GM19240 (cell line): ENCODE data around the gene HS1BP3.

Experiments
- DNase-seq: peaks from one replicate; pipeline ENCODE4 v3.0.0; 2011; ENCODE audit warnings: low spot score; ENCODE audit not compliant: insufficient read length

Gene HS1BP3

GRCh38 chr2:20630967-20631366 is 19.9 kb downstream of the HS1BP3 start:
- no peak for DNase-seq

GRCh38 chr2:20629581-20630171 is 21.2 kb downstream of the HS1BP3 start:
- no peak for DNase-seq

- no peak for DNase-seq
These were observed 21.7 kb downstream of the HS1BP3 start for GRCh38 chr2:20629181-20629580.

GRCh38 chr2:20627712-20628380 is 23.1 kb downstream of the HS1BP3 start:
- no peak for DNase-seq

- no peak for DNase-seq
These were observed 24.0 kb downstream of the HS1BP3 start for GRCh38 chr2:20626698-20627513.

GRCh38 chr2:20626392-20626697 is 24.6 kb downstream of the HS1BP3 start:
- DNase-seq: no peak

- no peak for DNase-seq
These were observed 25.2 kb downstream of the HS1BP3 start for GRCh38 chr2:20625491-20626391.

- DNase-seq: no peak
These were observed 25.9 kb downstream of the HS1BP3 start for GRCh38 chr2:20624884-20625485.

GRCh38 chr2:20624156-20624883 is 26.6 kb downstream of the HS1BP3 start:
- DNase-seq: no peak

- DNase-seq: no peak
These were observed 27.1 kb downstream of the HS1BP3 start for GRCh38 chr2:20623741-20624155.

GRCh38 chr2:20623241-20623640 is 27.7 kb downstream of the HS1BP3 start:
- no peak for DNase-seq

- DNase-seq: no peak
These were observed 28.2 kb downstream of the HS1BP3 start for GRCh38 chr2:20622731-20623130.

GRCh38 chr2:20622296-20622686 is 28.6 kb downstream of the HS1BP3 start:
- no peak for DNase-seq

- no peak for DNase-seq
These were observed 29.3 kb downstream of the HS1BP3 start for GRCh38 chr2:20621366-20622295.

GRCh38 chr2:20620696-20621365 is 30.1 kb downstream of the HS1BP3 start:
- DNase-seq: no peak

- no peak for DNase-seq
These were observed 30.6 kb downstream of the HS1BP3 start for GRCh38 chr2:20620271-20620681.

- no peak for DNase-seq
These were observed 31.3 kb downstream of the HS1BP3 start for GRCh38 chr2:20619624-20620024.

GRCh38 chr2:20618886-20619521 is 31.9 kb downstream of the HS1BP3 start:
- DNase-seq: no peak
